Skeletal muscle tissue (tissue), 4 donors: ENCODE measurements around the gene CYBC1. TPM values are rescaled to one million over a fixed set of nuclear protein-coding genes. Genes with fewer than 3 reads are reported as not detected.

ENCODE experiments used
- H3K27ac ChIP-seq: one replicate; pipeline ENCODE4 v1.7.0; 2013; ENCODE audit warnings: mild to moderate bottlenecking, low read depth, low read length, inconsistent platforms
- H3K27me3 ChIP-seq, 3 donors: one replicate each; pipeline ENCODE4 v1.7.0; 2013; ENCODE audit warnings: low read length in 3 of 3; ENCODE audit not compliant: control insufficient read depth in 3 of 3, insufficient read depth in 3 of 3
- H3K36me3 ChIP-seq, 3 donors: one replicate each; pipeline ENCODE4 v1.7.0; 2013; ENCODE audit warnings: low read length in 3 of 3; ENCODE audit not compliant: control insufficient read depth in 3 of 3, insufficient read depth in 3 of 3
- H3K4me1 ChIP-seq, 3 donors: one replicate each; pipeline ENCODE4 v1.7.0; 2013; ENCODE audit warnings: low read length in 3 of 3, mild to moderate bottlenecking in 3 of 3; ENCODE audit not compliant: control insufficient read depth in 3 of 3, insufficient read depth in 3 of 3
- H3K4me3 ChIP-seq, 3 donors: one replicate each; pipeline ENCODE4 v1.7.0; 2013; ENCODE audit warnings: low read length in 3 of 3
- H3K9ac ChIP-seq, 3 donors: one replicate each; pipeline ENCODE4 v1.7.0; 2013; ENCODE audit warnings: low read length in 3 of 3, mild to moderate bottlenecking in 3 of 3, moderate library complexity in 2 of 3, low read depth in 1 of 3
- H3K9me3 ChIP-seq, 3 donors: one replicate each; pipeline ENCODE4 v1.7.0; 2013; ENCODE audit warnings: low read length in 3 of 3; ENCODE audit not compliant: control insufficient read depth in 3 of 3
- total RNA-seq: library from RNA; depleted of rRNA; stranded (reverse); fragments of >200 nt; gene quantifications from one replicate; pipeline ENCODE4 v1.2.3, GENCODE V29; 2014
- donor health status: Osteomylitis.

Gene CYBC1
- total RNA-seq, 1 donor from 2014 or later = 15.1 TPM

- peaks cover 9 to 27% (median 14%) of the 10 kb centered on the region in 3 donors for H3K36me3 ChIP-seq
- no peak overlapping the region for H3K9ac ChIP-seq
- H3K9me3 ChIP-seq = no peaks in the 10 kb centered on the region
- H3K4me3 ChIP-seq = no peak overlapping the region
- no peaks in the 10 kb centered on the region for H3K27me3 ChIP-seq
- no peak overlapping the region for H3K27ac ChIP-seq
- H3K4me1 ChIP-seq = peaks cover 3 to 18% (median 4%) of the 10 kb centered on the region in 3 donors
Measured at GRCh38 chr17:82443465-82444283, 6.9 kb downstream of the CYBC1 start.

GRCh38 chr17:82442643-82443464 is 7.7 kb downstream of the CYBC1 start:
- Histone ChIP-seq H3K27me3 (no peaks in the 10 kb centered on the region), H3K4me3 (no peak overlapping the region), H3K4me1 (peaks cover 3 to 18% (median 4%) of the 10 kb centered on the region in 3 donors), H3K9ac (no peak overlapping the region), H3K36me3 (peaks cover 11 to 32% (median 14%) of the 10 kb centered on the region in 3 donors), H3K27ac (no peak overlapping the region), H3K9me3 (no peaks in the 10 kb centered on the region)

GRCh38 chr17:82441691-82442487 is 8.7 kb downstream of the CYBC1 start:
- Histone ChIP-seq H3K4me3 (no peak overlapping the region), H3K27me3 (no peaks in the 10 kb centered on the region), H3K9me3 (no peaks in the 10 kb centered on the region), H3K9ac (no peak overlapping the region), H3K36me3 (peaks cover 12 to 41% (median 20%) of the 10 kb centered on the region in 3 donors), H3K27ac (no peak overlapping the region), H3K4me1 (peaks cover 3 to 18% (median 4%) of the 10 kb centered on the region in 3 donors)

GRCh38 chr17:82440991-82441627 is 9.4 kb downstream of the CYBC1 start:
- Histone ChIP-seq H3K4me3 (no peak overlapping the region), H3K9ac (no peak overlapping the region), H3K9me3 (no peaks in the 10 kb centered on the region), H3K27me3 (no peaks in the 10 kb centered on the region), H3K36me3 (peaks cover 12 to 47% (median 25%) of the 10 kb centered on the region in 3 donors), H3K27ac (no peak overlapping the region), H3K4me1 (peaks cover 3 to 13% (median 4%) of the 10 kb centered on the region in 3 donors)

- H3K27me3 ChIP-seq = no peaks in the 10 kb centered on the region
- peaks cover 12 to 50% (median 26%) of the 10 kb centered on the region in 3 donors for H3K36me3 ChIP-seq
- peaks cover under 1 to 8% (median 4%) of the 10 kb centered on the region in 3 donors for H3K4me1 ChIP-seq
- H3K9ac ChIP-seq = no peak overlapping the region
- H3K27ac ChIP-seq = no peak overlapping the region
- no peak overlapping the region for H3K4me3 ChIP-seq
- no peaks in the 10 kb centered on the region for H3K9me3 ChIP-seq
Measured at GRCh38 chr17:82440469-82440981, 10.0 kb downstream of the CYBC1 start.

GRCh38 chr17:82439829-82440365 is 10.7 kb downstream of the CYBC1 start:
- peaks cover 15 to 50% (median 29%) of the 10 kb centered on the region in 3 donors for H3K36me3 ChIP-seq
- H3K9ac ChIP-seq = no peak overlapping the region
- no peaks in the 10 kb centered on the region for H3K9me3 ChIP-seq
- H3K27ac ChIP-seq = no peak overlapping the region
- no peaks in the 10 kb centered on the region for H3K27me3 ChIP-seq
- no peak overlapping the region for H3K4me3 ChIP-seq
- H3K4me1 ChIP-seq = peaks cover 0 to 3% (median 0%) of the 10 kb centered on the region in 3 donors

- H3K27ac ChIP-seq = no peak overlapping the region
- H3K9ac ChIP-seq = no peak overlapping the region
- no peak overlapping the region for H3K4me3 ChIP-seq
- H3K27me3 ChIP-seq = no peaks in the 10 kb centered on the region
- no peaks in the 10 kb centered on the region for H3K9me3 ChIP-seq
- H3K4me1 ChIP-seq = no peaks in the 10 kb centered on the region
- peaks cover 15 to 47% (median 27%) of the 10 kb centered on the region in 3 donors for H3K36me3 ChIP-seq
Measured at GRCh38 chr17:82439194-82439828, 11.2 kb downstream of the CYBC1 start.

- Histone ChIP-seq H3K27me3 (no peaks in the 10 kb centered on the region), H3K27ac (no peak overlapping the region), H3K4me3 (no peak overlapping the region), H3K9ac (no peak overlapping the region), H3K4me1 (no peaks in the 10 kb centered on the region), H3K9me3 (no peaks in the 10 kb centered on the region), H3K36me3 (peaks cover 14 to 50% (median 30%) of the 10 kb centered on the region in 3 donors)
Measured at GRCh38 chr17:82438401-82439193, 12.0 kb downstream of the CYBC1 start.
